ENCODE results near the gene TCF23.

Gene TCF23

DNA sequence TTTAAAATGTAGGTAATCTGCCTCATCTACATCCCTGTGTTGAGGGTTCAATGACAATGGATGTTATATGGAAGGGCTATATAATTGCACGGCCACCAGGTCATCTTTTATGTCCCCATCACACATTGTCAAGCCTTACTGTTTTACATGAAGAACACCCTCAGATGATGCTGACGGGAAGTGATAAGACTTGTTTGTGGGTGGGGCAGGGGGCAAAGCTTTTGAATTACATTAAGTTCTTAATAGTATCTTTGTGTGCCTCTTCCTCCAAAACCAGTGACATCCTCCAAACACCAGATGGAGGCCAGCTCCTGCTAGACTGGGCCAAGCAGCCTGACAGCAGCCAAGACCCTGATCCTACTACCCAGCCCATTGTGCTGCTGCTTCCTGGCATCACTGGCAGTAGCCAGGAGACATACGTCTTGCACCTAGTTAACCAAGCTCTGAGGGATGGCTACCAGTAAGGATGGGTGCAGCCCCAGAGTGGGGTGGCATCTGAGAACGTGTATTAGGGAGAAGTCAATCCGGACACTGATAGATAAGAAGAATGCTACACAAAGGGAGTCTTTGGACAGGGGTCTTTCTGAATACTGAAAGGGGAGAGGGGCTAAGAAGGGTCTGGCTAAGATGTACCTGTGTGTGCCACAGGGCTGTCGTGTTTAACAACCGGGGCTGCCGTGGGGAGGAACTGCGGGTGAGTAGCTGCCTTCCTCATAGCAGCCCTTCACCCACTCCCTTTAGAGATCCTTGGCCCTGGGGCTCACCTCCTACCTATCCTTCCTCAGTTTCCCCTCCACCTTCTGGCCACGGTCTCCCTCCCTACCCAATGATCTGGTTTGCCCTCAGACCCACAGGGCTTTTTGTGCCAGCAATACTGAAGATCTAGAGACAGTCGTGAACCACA is 19.9 kb upstream of the TCF23 start:
- no peak for DNase-seq (ENCODE audit: low spot score)

DNA sequence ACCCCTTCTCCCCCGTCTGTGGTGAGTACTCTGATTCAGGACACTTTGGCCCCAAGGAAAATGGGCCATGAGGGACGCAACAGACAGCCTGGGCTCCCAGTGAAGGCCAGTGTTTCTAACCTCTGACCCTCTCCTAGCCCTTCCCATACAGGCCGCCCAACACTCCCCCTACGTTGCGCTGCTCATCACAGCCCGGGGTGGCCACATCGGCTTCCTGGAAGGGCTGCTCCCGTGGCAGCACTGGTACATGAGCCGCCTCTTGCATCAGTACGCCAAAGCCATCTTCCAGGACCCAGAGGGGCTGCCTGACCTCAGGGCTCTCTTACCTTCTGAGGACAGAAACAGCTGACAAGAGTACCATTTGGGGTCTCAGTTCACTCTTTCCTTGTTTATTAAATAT is 18.4 kb upstream of the TCF23 start:
- DNase-seq (ENCODE audit: low spot score), result no peak

DNA sequence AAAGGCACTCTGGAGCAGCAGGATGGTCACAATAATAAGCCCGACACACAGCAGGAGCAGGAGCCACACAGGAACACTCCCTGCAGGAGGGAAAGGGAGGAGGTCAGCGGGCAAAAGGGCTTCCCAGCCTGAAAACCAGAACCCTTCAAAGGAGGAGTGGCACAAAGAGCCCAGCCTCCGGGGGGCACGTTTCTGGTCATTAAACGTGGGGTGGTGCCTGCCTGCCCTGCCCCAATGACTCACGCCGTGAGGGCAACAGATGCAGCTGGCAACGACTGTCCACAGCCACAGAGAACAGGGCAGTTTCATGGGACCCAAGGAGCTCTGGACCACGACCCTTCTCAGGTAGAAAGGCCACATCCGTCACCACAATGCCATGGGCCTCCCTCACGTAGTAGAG is 17.4 kb upstream of the TCF23 start:
- DNase-seq (ENCODE audit: low spot score), result no peak

DNA sequence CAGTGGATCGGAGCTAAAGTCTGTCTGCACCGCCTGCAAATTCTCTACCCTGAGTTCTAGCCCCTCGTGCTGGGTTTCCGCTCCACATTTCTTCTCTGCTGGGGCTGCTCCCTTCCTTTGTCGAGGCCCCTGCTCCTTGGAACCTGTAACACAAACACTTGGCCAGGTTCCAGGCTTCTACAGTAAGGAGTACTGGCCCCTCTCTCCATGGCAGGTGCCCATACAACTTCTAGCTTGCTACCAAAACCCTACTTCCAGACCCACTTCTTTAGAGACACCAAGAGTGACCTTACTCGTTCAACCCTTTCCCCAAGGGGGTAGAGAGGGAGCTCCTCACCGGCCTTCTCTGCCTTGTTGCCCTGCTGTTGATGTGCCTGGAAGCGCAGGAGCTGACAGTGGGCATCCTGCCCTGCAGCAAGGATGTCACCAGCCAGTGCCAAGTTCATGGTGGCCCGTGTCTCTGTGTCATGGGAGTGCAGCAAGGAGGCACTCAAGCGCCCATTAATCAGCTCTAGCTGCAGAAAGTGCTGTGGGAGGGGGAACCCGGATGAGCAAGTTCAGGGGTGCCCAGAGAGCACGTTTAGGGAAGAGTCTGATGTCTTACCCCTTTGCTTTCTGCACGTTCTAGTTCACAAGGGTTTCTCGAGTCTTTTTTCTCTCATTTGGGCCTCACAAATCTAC is 15.5 kb upstream of the TCF23 start:
- no peak for DNase-seq (ENCODE audit: low spot score)

DNA sequence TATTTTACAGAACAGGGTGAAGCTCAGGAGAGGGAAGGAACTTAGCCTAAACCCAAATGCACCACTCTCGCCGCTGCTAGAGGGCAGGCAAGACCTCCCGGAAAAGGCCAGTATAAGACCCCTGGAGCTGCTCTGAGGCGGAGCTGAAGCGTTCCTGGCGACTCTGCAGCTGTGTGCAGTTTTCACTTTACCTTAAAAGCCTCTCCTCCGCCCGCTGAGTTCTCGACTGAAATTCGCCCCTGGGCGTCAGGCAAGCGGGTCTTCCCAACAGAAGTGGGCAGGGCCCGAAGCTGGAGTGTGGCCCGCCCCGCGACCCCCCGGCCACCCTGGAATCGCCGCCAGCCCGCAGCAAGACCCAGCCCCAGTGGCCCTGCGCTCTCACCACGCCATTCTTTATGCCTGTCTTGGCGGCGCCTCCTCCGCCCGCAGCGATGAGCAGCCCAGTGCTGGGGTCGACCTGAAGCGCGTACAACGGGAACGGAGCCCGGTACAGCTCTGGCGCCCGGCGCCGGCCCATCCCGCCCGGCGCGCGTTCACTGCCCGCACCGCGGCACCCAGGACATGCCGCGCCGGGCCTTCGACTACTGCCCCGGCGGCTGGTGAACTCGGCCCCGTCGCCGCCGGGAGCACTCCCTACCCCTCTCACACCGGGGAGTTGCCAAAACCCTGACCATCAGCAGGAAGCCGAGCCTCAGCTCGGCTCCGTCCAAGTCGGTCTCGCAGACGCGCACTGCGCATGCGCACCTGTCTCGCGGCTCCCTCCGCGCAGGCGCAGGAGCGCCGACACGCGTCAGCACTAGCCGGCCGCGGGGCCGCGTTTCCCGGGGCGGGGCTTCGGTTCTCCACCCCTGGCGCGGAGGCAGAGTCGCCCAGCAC is 14.7 kb upstream of the TCF23 start, which contains the start of gene PREB:
Gene PREB, minus strand, starts transcription at position 732 of the 876 bp plus-strand sequence. Its CDS starts 215 bp downstream, at position 517.
- DNase-seq (ENCODE audit: low spot score), result peak; percentile 91

DNA sequence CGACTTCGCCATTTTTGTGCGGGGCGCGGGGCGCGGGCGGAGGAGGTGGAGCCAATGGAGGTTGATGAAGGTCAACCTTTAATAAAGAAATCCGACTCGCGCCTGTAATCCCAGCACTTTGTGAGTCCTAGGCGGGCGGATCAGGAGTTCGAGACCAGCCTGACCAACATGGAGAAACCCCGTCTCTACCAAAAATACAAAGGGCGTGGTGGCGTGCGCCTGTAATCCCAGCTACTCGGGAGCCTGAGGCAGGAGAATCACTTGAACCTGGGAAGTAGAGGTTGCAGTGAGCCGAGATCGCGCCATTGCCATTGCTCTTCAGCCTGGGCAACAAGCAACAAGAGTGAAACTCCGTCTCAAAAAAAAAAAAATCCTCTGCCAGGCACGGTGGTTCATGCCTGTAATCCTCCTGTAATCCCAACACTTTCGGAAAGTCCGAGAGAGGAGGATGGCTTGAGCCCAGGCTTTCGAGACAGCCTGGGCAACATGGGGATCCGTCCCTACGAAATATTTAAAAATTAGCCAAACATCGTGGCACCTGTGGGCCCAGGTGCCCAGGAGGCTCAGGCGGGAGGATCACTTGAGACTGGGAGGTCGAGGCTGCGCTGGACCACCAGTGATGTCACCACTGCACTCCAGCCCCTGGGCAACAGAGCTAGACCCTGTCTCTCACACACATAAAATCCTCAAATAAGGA is 13.9 kb upstream of the TCF23 start:
- no peak for DNase-seq (ENCODE audit: low spot score)

DNA sequence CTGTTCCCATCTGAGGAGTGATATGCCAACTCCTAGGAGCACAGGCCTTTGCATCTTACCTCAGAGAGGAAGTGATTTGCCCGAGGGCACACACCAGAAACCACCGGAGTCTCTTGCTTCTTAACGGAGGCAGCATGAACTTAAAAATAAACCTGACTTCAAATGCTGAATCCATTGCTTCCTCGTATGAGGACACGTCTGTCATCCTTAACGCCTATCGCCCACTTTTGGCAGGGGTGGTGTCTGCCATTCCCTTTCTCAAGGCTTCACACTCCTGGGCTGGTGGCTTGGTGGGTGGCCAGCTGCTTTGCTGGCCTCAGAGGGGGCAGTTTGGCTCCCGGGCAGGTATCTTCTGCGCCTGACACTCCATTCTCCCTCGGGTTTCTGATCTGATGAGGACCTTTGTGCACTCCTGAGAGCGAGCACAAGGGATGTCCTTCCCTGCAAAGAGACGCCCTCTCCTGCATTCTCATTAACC is 13.3 kb upstream of the TCF23 start:
- DNase-seq (ENCODE audit: low spot score), result no peak

DNA sequence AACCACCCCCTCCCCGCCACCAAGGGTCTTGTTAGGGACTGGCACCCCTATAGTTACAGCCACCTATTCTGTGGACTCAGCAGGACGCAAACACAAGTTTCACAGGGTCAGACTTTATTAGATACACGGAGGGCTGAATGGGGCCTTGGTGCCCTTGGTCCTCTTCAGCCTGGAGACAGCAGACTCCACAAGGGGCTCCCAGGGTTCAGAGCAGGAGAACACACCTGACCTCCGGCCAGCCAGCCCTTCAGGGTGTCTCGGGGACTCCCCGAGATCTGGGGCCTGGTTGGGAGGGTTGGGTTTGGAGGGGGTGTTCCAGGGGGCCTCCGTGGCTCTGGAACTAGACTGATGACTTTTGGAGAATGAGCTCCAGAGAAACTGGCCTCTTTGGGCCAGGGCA is 12.1 kb upstream of the TCF23 start:
- DNase-seq (ENCODE audit: low spot score), result no peak

DNA sequence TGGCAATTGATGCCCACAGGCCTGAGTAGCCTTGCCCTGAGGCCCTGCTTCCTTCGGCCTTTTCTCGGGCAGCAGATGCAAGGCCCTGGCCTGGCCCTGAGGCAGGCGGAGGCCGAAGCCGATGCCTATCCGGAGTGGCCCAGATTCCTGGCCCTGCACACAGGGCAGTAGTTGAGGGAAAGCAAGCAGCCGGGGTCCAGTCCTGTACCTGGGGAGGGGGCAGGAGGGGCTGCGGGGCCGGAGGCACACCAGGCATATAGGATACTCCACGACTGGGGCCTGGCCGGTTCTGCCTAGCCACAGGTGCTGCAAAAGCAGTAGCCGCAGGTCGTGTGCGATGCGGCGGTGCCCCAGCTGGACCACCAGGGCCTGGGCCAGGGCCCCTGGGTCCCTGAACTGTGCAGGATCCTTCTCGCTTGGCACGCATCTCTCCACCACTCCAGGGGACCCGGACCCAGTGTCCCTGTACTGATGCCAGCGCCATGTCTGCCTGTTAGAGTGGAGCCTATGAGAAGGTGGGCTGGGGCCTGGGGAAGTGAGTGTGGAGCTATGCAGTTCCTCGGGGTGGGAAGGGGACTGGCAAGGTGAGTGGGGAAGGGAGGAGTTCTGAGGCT is 11.4 kb upstream of the TCF23 start:
- DNase-seq (ENCODE audit: low spot score), result no peak

DNA sequence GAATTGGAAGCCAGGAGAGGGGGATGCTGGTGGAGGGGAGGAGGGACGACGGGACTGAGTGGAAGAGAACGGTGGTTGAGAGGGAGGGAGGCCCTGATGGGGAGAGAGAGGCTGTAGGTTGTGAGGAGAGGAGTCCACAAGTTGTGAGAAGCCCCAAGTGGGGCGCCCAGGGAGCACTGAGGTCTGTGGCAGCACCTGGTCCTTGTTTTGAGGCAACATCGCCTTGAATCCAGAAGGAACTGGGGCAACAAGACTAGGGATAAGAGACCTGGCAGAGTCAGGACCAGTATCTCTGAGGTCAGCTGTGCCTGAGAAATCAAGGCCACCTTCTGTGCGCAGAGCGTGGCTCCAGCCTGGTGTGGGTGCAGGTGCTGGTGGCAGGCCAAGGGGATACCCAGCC is 10.7 kb upstream of the TCF23 start:
- DNase-seq (ENCODE audit: low spot score), result no peak

DNA sequence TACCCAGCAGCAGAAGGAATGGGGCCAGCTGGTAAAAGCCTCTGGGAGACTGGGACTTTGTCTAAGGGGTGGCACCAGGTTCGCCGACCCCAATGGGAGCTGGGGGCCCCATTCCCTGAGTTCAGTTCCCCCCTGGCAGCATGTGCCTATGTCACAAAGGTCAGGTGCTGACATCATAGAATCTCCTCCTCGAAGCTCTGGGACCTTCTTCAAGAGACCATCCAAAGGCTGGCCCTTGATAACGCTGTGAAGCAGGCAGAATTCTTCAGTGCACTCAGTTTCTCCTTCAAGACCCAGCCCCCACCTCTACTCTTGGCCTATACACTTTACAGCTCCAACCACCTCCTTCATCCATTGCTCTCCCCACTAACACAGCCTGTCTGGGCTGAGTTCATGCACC is 9.5 kb upstream of the TCF23 start, which contains the start of gene PRR30:
Gene PRR30, minus strand, starts transcription at position 101 of the 400 bp plus-strand sequence. CDS start 1,081 bp downstream, outside the sequence.
- DNase-seq (ENCODE audit: low spot score), result no peak

DNA sequence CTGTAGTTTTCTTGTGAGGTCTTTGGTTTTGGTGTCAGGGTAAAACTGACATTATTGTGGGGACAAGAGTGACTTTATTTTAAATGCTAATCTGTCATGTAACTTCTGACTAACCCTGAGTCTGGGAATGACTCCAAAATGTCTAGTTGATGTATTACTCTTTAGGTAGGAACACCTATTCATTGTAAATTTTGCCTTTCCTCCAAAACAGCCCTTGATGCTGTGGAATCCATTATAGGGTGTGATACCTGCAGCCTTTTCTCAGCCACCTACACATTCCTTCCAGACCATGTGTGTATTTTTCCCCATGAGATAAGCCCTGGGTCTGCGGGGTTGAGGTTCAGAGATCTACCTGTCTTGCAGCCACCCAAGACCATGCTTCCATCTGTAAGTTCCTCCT is 5.5 kb upstream of the TCF23 start:
- no peak for DNase-seq (ENCODE audit: low spot score)

DNA sequence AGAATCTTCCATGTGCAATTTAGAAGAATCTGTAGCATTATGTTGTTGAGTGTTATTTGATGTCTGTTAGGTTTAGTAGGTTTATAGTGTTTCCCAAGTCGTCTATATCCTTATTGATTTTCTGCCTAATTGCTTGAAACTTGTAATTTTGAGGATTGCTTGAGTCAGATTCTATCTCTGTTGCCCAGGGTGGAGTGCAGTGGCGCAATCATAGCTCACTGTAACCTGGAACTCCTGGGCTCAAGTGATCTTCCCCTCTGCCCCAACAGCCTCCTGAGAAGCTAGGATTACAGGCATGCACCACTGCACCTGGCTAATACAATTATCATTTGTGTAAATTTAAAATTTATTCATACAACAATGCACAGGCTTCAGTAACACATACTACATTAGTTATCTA is 3.1 kb upstream of the TCF23 start:
- DNase-seq (ENCODE audit: low spot score), result no peak

DNA sequence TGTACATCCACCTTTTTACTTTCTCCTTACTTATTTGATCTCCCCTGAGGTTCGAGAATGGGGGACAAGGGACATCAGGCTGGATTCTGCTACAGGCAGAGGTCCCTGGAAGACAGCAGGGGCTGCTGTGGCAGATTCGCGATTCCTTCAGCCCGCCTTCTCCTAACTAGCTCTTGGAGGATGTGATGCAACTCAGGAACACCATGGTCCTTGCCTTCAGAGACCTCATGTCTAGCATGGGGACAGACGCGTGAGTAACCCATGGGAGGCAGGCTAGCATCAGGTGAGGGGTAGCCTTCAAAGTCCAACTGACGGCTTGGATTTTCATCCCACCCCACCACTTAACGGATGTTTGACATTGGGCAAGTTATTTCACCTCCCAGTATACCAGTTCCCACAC is 869 bp upstream of the TCF23 start:
- DNase-seq (ENCODE audit: low spot score), result no peak

DNA sequence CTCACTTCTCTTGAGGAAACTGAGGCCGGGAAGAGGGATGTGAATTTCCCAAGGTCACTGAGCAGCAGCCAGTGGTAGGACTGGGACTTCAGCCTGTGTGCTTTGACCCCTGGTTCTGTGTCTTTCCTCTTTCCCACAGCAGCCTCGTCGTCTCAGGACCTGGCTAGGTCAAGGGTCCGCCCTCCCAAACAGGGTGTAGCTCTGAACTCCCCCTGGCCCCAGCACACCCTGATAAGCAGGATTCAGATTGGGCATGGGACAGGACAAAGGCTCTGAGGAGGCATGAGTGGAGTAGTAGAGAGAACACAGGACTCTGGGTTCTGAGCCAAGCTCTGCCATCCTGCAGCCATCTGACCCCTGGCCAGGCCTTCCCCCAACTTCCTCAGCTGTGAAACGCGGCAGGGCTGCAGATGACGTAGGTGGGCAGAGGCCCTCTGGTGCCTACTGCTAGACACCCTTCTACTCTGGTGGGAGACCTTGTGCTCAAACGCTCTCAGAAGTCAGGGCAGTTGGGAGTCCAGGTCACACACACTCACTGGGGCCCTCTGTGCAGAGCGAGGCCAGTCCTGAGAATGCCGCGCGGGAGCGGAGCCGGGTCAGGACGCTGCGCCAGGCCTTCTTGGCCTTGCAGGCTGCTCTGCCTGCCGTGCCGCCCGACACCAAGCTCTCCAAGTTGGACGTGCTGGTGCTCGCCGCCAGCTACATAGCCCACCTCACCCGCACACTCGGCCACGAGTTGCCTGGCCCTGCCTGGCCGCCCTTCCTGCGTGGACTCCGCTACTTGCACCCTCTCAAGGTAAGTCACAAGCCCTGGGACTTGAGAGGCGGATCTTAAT is 984 bp downstream of the TCF23 start:
- no peak for DNase-seq (ENCODE audit: low spot score)

DNA sequence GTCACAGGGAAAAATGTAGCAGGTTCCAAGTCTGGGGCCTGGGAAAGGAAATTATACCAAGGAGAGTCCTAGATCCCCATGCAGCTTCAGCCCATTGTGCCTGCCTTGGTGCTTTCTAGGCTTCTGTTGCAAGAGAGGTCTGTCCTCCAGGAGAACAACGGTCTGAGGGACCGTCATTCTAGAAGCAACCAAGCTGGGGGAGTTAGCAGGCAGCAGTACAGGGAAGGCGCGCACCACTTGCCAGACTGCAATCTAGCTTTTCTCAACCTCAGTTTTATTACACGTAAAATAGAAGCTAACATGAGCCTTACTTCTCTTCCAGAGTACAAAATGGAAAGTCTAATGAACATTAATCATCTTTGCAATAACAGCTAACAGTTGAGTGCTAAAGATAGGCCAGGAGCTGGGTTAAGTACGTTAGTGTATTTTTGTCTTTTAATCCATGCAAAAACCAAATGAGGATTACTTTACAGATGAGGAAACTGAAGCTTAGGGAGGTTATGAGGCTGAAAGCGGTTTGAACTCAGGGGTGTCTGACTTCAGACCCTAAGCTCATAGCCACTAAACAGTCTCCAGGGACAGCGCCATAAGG is 1.9 kb downstream of the TCF23 start:
- DNase-seq (ENCODE audit: low spot score), result no peak

DNA sequence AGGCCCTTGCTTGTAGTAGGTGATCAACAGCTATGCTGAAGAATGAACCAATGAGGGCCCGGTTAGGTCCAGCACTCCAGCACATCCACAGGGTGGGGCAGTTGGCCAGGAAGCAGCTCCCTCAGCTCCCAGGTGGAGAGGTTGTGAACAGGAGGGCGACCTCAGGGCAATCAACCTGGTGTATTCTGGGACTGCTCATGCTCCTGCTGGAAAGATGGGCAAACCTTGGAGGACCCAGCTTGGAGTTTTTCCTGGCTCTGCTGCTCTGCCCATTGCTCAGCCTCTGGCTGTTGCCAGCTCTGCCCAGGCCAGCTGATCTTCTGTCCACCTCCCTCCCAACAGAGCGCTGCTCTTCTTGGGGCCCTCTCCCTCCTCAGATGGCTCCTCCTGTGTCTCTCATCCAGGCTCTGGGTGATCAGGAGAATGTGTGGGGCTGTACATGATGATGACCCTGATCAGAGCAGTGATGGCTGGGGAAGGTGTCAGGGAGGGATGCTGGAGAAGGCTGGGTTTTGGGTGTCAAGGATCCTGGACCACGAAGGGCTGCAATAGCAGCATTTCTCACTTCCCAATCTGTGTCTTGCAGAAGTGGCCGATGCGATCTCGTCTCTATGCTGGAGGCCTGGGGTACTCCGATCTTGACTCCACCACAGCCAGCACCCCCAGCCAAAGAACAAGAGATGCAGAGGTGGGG is 3.4 kb downstream of the TCF23 start:
- DNase-seq (ENCODE audit: low spot score), result peak; percentile 62

DNA sequence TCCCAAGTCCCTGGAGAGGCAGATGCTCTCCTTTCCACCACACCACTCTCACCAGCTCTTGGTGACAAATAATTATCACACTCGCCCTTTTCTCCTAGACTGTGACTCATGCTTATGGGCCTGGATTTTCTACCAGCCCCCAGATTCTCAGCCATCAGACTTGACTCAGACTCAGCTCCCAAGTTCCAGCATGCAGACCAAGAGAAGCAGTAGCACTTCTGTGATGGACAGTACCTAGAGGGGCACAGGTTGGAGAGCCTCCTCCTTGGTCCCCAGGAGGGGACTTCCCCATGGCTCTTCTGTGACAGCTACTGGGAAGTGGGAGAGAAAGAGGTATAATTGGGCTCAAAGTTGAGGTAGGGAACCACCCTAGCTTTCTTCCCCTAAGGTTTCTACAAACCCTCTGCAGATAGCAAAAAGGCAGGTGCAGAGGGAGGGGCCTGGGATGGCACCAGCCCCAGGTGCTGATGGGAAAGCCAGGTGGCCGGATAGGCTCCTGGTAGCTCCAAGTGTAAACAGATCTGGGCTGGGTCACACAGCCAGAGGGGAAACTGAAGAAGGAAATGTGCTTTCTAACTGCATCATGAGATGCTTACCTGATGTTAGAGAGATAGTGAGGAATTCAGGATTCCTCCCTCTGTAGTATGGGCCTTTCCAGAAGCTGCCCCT is 4.1 kb downstream of the TCF23 start:
- DNase-seq (ENCODE audit: low spot score), result no peak

DNA sequence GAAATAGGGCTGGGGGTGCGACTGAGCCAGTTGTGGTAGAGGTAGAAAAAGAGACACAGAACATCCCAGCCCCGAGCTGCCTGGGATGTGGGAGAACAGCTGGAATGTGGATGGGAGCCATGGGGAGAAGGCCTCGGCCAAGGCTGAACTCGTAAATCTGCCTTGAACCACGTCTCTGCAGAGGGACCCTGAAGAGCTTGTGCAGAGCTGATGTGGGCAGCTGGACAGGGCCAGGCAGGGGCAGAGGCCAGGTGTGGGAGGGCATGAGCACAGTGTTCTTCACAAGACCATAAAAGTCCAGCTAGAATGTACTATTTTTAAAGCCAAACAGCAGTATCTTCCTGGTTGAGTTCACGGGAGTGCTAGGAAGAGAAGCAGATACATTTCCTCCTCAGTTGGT is 5.7 kb downstream of the TCF23 start:
- no peak for DNase-seq (ENCODE audit: low spot score)
